Putamen (tissue), 1 donor: Measurements from ENCODE around the gene AMN.

Experiments
- DNase-seq: peaks from one replicate; pipeline ENCODE4 v3.0.0-alpha.2; 2016; ENCODE audit warnings: low spot score

The AMN gene

DNA sequence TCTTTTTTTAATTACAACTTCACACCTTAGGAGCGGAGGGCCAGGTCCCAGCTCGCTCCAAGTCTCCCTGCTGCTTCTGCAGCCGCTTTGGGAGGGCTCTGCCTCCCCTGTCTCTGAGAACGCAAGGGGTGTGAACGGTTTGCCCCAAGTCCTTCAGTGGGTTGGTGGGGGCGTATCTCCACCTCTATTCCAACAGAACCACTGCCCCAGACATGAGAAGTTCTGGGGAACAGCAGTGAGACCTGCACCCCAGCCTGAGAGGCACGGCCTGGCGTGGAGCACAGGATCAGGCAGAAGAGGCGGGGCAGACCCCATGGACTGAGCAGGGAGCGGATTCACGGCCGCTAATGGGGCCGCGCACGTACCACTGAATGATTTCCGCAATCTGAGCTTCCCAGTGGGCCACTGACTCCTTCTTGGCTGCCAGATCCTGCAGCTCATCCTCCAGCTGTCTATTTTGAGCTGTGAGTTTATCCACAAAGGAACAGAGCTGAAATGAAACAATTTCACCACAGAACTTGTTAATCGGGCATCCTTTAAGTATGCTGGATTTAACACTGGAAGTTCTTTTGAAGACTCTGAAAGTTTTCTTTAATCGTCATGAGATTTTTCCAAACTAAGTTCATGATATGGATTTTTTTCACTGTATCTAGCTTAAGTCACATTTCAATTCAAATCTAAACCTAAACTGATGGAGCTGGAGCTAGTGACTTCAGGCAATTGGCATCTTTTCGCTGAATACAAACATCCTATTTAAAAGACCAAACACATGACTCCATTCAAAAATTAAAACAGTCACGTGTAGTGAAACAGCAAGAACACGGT lies 44.4 kb downstream of the AMN start:
- no peak for DNase-seq

DNA sequence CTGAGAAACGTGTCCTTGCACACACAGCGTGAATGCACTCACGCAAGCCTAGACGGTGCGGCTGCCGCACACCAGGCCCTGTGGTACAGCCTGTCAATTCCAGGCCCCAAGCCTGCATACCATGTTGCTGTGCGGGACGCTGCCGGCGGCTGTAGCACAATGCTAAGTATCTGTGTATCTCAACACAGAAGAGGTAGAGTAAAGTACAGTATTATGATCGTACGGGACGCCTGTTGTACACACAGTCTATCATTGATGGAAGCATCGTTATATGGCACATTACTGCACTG lies 45.0 kb downstream of the AMN start:
- DNase-seq, result no peak

DNA sequence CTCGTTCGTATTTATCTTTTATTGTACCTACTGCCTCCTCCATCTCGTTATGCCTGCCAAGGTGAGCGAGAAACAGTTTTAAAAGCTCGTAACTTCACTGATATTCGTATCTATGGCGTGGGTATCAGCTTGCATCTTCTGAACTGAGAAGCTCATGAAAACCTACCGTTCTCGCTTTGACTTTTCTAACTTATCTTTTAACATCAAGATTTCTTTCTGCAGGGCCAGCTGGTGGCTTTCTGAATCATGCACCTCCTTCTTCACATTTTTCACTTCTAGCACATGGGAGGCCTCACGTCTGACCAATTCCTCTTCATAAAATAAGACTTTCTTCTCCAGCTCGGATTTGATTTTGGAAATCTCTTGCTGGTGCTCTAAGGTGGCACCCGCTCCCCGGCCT lies 45.8 kb downstream of the AMN start:
- no peak for DNase-seq

GRCh38 chr14:102969060-102969791 lies 46.8 kb downstream of the AMN start:
- DNase-seq, result no peak

- no peak for DNase-seq
Measured at GRCh38 chr14:102969901-102970300, 47.4 kb downstream of the AMN start.

- no peak for DNase-seq
Measured at GRCh38 chr14:102970496-102970895, 48.0 kb downstream of the AMN start.

- DNase-seq, result no peak
Measured at GRCh38 chr14:102971314-102971713, 48.9 kb downstream of the AMN start.

- no peak for DNase-seq
Measured at GRCh38 chr14:102971836-102972606, 49.6 kb downstream of the AMN start.

- no peak for DNase-seq
Measured at GRCh38 chr14:102973706-102974285, 51.3 kb downstream of the AMN start.

DNA sequence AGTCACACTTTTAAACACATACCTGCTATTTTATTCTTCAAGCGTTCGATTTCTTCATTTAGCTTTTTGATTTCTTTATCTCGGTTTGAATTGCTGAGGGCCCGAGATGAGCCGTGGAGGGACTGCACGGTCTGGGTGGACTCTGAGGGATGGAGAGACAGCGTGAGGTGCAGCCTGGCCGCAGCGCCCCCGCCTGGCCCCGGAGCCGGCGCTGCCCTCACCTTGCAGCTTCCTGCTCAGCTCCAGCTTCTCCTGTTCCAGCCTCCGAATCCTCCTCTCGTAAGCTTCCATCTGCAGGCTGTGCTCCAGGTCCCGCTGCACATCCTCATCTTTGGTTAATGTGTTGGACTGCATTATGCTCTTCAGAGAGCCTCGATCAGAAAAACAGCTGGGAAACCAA lies 53.2 kb downstream of the AMN start:
- DNase-seq, result no peak

DNA sequence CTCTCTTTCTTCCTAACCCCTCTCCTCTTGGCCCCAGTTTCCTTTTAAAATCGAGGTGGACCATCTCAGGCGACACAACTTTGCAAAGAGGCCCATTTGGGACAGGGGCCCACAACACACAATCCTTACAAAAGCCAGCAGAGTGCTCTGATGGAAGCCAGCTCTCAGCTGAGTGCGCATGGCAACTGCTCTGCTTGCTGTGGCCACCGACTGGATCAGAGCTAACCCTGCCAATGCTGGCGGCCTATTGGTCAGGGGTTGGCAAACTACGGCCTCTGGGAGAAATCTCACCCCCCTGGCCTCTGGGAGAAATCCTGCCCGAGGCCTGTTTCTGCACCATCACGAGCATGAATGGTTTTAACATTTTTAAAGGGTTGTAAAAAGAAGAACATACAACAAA lies 55.0 kb downstream of the AMN start:
- DNase-seq, result no peak

- no peak for DNase-seq
Measured at GRCh38 chr14:102979406-102979805, 56.9 kb downstream of the AMN start.

DNA sequence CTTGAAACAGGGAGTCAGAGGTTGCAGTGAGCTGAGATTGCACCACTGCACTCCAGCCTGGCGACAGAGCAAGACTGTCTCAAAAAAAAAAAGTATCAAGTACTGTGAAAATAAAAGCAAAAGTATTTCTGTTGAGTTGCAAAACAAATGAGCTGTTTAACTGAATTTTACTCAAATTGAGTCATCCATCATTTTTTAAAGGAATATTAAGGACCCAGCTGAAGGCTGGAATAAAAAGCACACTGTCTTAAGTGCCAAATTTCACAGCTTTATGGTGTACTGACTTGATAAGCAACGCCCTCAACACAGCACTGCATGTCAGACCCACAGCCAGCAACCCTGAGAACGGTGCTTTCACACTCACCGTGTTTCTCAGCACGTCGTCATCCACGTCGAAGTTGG lies 57.9 kb downstream of the AMN start:
- no peak for DNase-seq
